Peyer's patch (tissue), 4 donors: ENCODE data around the gene AMBN.

Experiments
- CTCF ChIP-seq, 6 experiments: fragments of 450-650 bp in 4 of 6; fragments of 200-600 bp in 2 of 6; sonication (generic) in 1 of 6; IDR thresholded peaks; one replicate each; pipeline ENCODE4 v1.5.1; 2017 to 2019; ENCODE audit warnings: antibody characterized with exemption in 6 of 6, mild to moderate bottlenecking in 3 of 6, moderate library complexity in 1 of 6
- POLR2A ChIP-seq, 2 donors: fragments of 450-650 bp; IDR thresholded peaks; one replicate each; pipeline ENCODE4 v1.5.1; 2017; ENCODE audit warnings: antibody characterized with exemption in 2 of 2, mild to moderate bottlenecking in 2 of 2, moderate library complexity in 2 of 2

GRCh38 chr4:70624226-70624793 lies 32.3 kb downstream of the AMBN start:
- TF ChIP-seq CTCF (IDR thresholded peaks at IDR 0.05) (no peak), POLR2A (IDR thresholded peaks at IDR 0.05) (no peak)
